ENCODE data around the gene KIF6.

KIF6 gene

GRCh38 chr6:39420300-39421265 lies 304.6 kb downstream of the KIF6 start:
- ATAC-seq (no peak), DNase-seq (no peak)

DNA sequence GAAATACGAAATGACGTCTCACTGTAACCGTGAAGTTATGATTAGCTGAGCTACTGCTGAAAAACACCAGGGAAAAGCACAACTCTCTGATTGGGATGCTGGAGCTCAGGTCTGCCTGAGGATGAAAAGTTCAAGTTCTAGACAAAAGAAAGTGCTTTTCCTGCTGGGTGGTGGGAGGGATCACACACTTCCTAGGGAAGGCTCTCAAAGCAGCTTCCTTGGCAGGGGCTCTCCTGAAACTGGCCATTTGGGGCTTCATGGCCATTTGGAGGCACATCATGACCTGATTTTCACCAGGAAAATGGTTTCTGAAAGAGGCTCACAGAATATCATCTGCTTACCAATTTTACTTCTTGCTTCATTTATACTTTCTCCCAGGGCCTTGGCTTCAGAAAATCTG lies 305.6 kb downstream of the KIF6 start:
- ATAC-seq (no peak), DNase-seq (no peak)

DNA sequence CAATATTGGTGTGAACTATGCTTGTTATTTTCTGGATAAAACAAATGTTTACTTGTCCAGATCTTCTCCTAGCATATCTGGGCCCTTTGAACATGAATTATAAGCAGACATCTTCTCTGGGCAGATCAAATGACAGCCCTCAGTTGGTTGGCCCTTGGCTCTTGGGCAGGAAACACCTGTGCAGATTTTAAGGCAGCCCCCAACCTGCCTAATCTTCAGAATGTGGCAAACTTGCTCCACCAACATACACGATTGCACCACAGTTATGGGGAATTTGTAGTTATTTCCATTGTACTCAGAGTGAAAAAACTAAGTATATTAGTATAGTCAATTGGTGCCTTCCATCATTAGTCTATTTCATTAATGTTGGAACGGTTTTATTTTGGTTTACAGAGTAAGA lies 307.8 kb downstream of the KIF6 start:
- no peak for ATAC-seq
- DNase-seq = no peak

- DNase-seq (no peak), ATAC-seq (no peak)
Measured at GRCh38 chr6:39416728-39417127, 308.5 kb downstream of the KIF6 start.

- DNase-seq (no peak), ATAC-seq (no peak)
Measured at GRCh38 chr6:39416026-39416425, 309.2 kb downstream of the KIF6 start.

- no peak for DNase-seq
- no peak for ATAC-seq
Measured at GRCh38 chr6:39415482-39415881, 309.7 kb downstream of the KIF6 start.

DNA sequence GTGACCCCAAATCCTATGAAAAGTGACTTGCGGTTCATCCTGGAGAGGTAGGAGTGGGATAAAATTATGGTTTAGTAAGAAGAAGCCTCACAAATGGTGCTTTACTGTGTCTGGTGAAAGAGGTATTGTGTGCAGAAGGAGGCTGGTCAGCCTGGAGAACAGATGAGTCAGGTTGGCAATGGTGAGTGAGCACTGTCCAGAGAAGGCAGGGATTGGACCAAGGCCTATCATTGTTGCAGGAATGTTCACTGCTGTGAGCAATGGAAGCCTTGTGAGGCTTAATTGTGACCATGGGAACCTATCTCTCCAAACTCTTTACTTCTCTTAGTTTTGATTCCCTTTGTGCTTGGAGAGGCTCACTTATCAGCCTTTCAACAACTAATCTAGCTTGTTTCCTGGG lies 313.7 kb downstream of the KIF6 start:
- DNase-seq = no peak
- no peak for ATAC-seq

- DNase-seq (no peak), ATAC-seq (no peak)
Measured at GRCh38 chr6:39411001-39411400, 314.2 kb downstream of the KIF6 start.

DNA sequence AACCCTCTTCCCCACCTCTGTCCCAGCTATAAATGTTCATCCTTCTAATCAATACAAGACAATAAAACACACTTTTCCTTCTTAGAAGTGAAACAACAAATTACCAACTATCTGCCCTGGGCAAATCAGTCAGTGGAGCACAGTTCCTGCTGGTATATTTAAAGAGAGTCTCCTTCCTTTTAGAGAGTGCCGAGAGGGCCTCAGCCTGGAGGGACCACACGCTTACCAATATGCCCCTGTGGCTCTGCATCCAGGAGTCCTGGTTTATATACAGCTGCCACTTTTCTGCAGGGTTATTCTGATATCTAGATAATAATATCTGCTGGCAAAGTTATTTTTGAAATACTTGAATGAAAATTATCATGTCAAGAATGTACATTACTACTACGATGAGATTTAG lies 315.3 kb downstream of the KIF6 start:
- no peak for DNase-seq
- ATAC-seq = no peak

DNA sequence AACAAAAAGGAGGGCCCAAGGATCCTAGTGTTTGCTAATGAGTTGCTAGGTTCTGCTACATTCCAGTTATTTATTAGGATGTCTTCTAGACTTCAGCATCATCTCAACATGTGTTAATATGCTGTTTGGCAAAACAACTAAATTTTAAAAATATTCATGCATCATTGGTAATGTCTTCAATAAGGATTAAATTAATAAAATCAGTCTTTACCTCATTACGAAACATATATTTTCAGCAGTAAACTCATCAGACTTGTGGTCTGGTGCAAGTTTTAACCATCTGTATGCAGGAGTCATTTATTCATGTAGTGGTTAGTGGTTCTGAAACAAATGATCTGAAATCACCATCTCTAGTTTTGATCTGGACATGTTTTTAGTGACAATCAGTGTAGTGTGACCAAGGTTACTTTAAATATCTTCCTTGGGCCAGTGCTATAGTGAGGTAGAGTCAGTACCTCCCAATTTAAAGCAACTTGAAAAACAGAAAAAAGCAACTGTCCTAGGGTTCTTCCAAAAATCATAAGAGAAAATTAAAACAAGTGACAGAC lies 317.7 kb downstream of the KIF6 start:
- ATAC-seq (no peak), DNase-seq (no peak)

- DNase-seq (no peak), ATAC-seq (no peak)
Measured at GRCh38 chr6:39404312-39404711, 320.9 kb downstream of the KIF6 start.

GRCh38 chr6:39403304-39403703 lies 321.9 kb downstream of the KIF6 start:
- no peak for ATAC-seq
- DNase-seq = no peak

DNA sequence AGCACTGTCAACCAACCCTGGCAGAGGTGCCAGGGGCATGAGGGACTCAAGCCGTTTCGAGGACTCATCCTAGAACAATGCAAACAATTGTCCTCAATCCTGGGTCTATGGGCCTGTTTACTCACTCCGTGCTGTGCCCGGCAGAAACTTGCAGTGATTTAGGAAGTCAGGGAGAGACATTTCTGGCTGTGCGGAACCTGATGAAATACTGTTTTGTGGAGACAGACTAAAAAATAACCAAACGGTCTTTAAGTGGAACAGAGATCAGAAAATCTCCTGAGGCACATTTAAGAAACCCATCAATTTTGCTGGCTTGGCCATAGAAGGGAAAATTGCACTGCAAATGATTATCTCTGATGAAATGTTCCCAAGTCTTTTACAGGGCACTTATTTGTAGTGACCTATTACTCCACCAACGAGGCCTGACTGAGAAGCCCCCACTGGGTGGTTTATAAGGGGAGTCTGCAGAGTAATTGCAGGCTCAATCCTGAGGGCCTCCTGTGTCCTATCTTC lies 322.9 kb downstream of the KIF6 start:
- no peak for DNase-seq
- ATAC-seq = no peak

DNA sequence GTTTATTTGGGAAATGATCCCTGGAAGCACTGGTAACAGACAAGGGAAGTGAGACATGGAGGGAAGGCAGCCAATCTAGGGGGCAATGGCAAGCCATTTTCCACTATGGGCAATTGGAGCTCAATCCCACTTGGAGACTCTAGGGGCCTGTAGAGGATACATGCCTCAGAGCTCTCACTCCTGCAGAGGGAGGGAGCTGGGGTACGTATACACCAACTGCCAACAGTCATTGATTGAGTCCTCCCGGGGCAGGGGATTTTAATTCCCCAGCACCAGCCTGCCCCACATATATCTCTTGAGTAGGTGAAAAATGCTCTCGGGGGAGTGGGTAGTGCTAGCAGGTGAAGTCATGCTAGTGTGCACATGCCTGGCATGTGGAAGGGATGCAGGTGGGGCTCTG lies 323.8 kb downstream of the KIF6 start:
- ATAC-seq (no peak), DNase-seq (no peak)

GRCh38 chr6:39400026-39400425 lies 325.2 kb downstream of the KIF6 start:
- DNase-seq (no peak), ATAC-seq (no peak)

GRCh38 chr6:39396854-39397253 lies 328.4 kb downstream of the KIF6 start:
- no peak for DNase-seq

GRCh38 chr6:39393075-39393474 lies 332.1 kb downstream of the KIF6 start:
- DNase-seq = no peak
- ATAC-seq = no peak

More at GRCh38 chr6:39396854-39397253, 328.4 kb downstream of the KIF6 start:
- ATAC-seq = no peak

GRCh38 chr6:39391182-39391581 lies 334.0 kb downstream of the KIF6 start:
- ATAC-seq (no peak), DNase-seq (no peak)

DNA sequence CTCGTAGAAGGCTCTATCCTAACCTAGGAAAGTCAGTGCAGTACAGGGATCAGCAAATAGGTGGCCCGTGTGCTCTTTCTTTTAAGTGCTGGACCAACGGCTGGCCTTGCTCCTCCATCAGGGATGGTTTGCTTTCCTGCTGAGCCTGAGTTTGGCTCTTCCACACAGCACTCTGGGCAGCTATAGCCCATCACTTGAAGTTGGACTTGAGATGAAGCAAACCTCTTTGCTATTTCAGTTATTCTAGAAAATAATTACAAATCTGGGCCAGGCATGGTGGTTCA lies 335.8 kb downstream of the KIF6 start:
- DNase-seq (no peak), ATAC-seq (peak; percentile 28)

GRCh38 chr6:39388606-39389483 lies 336.4 kb downstream of the KIF6 start:
- ATAC-seq = no peak
- DNase-seq = no peak

DNA sequence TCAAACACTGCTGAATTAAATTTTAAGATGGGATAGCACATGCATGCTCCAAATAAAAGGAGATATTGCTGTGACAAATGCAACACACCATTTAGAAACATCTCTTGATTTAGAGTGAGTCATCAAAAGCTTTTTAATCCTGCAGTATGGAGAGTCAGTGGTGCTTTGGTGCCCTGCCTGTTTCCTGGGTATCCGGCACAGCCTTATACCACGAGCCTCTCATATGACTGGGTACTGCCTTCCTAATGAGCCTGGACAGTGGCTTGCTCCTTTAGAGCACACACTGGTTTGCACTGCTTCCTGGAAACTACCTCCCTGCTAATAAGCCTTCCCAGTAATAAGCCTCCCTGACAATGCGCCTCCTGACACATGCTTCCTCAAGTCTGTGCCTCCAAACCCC lies 337.4 kb downstream of the KIF6 start:
- DNase-seq (no peak), ATAC-seq (no peak)

GRCh38 chr6:39386487-39386886 lies 338.7 kb downstream of the KIF6 start:
- ATAC-seq (no peak), DNase-seq (no peak)
